ENCODE data around the gene SMIM20.
A peak's percentile ranks its signal among the peaks of the same experiment; 100 is the strongest.

Gene SMIM20

GRCh38 chr4:25874655-25875054 lies 39.4 kb upstream of the SMIM20 start:
- no peak for DNase-seq (ENCODE audit: low read depth)
- TF ChIP-seq, protein P1, sequence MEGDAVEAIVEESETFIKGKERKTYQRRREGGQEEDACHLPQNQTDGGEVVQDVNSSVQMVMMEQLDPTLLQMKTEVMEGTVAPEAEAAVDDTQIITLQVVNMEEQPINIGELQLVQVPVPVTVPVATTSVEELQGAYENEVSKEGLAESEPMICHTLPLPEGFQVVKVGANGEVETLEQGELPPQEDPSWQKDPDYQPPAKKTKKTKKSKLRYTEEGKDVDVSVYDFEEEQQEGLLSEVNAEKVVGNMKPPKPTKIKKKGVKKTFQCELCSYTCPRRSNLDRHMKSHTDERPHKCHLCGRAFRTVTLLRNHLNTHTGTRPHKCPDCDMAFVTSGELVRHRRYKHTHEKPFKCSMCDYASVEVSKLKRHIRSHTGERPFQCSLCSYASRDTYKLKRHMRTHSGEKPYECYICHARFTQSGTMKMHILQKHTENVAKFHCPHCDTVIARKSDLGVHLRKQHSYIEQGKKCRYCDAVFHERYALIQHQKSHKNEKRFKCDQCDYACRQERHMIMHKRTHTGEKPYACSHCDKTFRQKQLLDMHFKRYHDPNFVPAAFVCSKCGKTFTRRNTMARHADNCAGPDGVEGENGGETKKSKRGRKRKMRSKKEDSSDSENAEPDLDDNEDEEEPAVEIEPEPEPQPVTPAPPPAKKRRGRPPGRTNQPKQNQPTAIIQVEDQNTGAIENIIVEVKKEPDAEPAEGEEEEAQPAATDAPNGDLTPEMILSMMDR (IDR thresholded peaks at IDR 0.05; ENCODE audit: low read length, missing control alignments) = no peak
- no peak overlapping the region for H3K4me3 ChIP-seq (replicated peaks; ENCODE audit: low read depth, low read length)

DNA sequence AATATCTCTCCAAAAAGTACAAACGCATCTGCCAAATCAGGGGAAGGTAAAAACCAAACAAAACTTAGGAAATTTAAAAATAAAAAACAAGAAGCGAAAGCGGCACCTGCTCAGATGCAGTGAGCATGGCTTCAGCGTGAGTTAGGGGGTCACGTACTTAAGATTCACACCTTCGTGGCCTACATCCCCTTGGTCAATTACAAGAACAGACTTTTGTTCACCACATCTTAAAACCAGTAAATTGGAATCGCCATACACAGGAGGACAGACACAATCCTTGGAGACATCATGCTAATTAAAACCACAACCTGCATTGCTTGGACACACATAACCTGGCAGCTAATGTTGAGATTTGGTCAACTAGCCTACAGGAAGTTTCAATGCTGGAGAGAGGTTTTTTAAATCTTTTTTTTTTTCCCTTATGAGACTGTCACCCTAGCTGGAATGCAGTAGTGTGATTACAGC lies 38.7 kb upstream of the SMIM20 start:
- no peak overlapping the region for H3K4me3 ChIP-seq (replicated peaks; ENCODE audit: low read depth, low read length)
- TF ChIP-seq, protein P1 (IDR thresholded peaks at IDR 0.05; ENCODE audit: low read length, missing control alignments) = no peak
- DNase-seq (ENCODE audit: low read depth) = no peak

GRCh38 chr4:25878676-25879075 lies 35.3 kb upstream of the SMIM20 start:
- TF ChIP-seq, protein P1 (IDR thresholded peaks at IDR 0.05; ENCODE audit: low read length, missing control alignments) = no peak
- DNase-seq (ENCODE audit: low read depth) = no peak
- no peak overlapping the region for H3K4me3 ChIP-seq (replicated peaks; ENCODE audit: low read depth, low read length)

GRCh38 chr4:25879091-25879584 lies 34.9 kb upstream of the SMIM20 start:
- H3K4me3 ChIP-seq (replicated peaks; ENCODE audit: low read depth, low read length) = no peak overlapping the region
- TF ChIP-seq, protein P1 (IDR thresholded peaks at IDR 0.05; ENCODE audit: low read length, missing control alignments) = no peak
- no peak for DNase-seq (ENCODE audit: low read depth)

DNA sequence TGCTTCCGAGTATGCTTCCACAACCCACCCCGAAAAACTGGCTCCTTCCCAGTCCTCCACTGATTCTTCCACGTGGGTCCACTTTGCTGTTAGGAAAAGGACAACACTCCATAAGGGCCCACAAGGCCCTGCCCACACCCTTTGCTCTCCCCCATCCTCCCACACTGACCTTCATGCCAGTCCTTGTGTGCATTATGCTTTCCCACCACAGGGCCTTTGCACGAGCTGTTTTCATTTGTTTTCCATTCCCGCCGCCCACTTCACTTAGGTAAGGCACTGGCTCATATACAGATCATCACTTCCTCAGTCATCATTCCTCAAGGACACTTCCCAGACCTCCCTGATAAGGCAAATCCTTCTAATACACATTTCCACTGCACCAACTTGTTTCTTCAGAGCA lies 34.4 kb upstream of the SMIM20 start:
- TF ChIP-seq, protein P1 (IDR thresholded peaks at IDR 0.05; ENCODE audit: low read length, missing control alignments) = no peak
- DNase-seq (ENCODE audit: low read depth) = peak; percentile 13
- no peak overlapping the region for H3K4me3 ChIP-seq (replicated peaks; ENCODE audit: low read depth, low read length)

DNA sequence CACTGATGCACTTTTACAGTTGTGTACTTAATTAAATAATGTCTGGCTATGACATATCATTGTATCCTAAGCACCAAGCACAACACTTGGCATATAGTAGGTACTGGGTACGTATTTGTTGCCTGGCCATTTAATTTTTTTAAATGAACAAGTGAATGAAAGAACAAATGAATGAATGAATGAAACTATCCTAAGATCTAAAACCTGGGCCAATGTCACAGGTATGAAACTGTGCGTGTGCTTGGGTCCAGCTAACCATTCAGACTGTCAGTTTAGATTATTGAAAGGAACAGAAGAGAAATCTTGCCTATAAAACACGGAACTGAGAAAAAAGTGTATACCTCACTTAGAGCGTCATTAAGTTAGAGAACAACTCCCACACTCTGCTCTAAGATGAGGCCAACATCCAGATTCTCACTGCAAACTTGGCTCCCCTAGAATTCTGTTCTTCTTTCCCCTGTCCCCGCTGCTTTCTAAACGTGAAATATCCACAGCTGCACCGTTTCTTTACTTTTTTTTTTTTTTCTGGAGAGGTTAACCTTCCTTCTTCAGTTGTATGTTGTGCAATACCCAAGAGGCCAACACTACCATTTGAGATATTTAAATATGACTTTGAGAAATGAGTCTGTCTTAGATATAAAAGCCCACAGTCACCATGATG lies 33.9 kb upstream of the SMIM20 start:
- TF ChIP-seq, protein P1 (IDR thresholded peaks at IDR 0.05; ENCODE audit: low read length, missing control alignments) = no peak
- DNase-seq (ENCODE audit: low read depth) = peak; percentile 80
- no peak overlapping the region for H3K4me3 ChIP-seq (replicated peaks; ENCODE audit: low read depth, low read length)

- no peak overlapping the region for H3K4me3 ChIP-seq (replicated peaks; ENCODE audit: low read depth, low read length)
- TF ChIP-seq, protein P1 (IDR thresholded peaks at IDR 0.05; ENCODE audit: low read length, missing control alignments) = no peak
- no peak for DNase-seq (ENCODE audit: low read depth)
Observed at GRCh38 chr4:25881193-25881592, 32.8 kb upstream of the SMIM20 start.

Data from fibroblast of pulmonary artery (primary cell).